Measurements from ENCODE around the gene PPM1N. TPM values are rescaled to one million over a fixed set of nuclear protein-coding genes. Genes with fewer than 3 reads are reported as not detected.
A peak's percentile ranks its signal among the peaks of the same experiment; 100 is the strongest.

The PPM1N gene
- total and polyA plus RNA-seq, 2 of the 4 experiments (the other 2 are of a cell fraction), result 0.90 to 1.6 TPM

DNA sequence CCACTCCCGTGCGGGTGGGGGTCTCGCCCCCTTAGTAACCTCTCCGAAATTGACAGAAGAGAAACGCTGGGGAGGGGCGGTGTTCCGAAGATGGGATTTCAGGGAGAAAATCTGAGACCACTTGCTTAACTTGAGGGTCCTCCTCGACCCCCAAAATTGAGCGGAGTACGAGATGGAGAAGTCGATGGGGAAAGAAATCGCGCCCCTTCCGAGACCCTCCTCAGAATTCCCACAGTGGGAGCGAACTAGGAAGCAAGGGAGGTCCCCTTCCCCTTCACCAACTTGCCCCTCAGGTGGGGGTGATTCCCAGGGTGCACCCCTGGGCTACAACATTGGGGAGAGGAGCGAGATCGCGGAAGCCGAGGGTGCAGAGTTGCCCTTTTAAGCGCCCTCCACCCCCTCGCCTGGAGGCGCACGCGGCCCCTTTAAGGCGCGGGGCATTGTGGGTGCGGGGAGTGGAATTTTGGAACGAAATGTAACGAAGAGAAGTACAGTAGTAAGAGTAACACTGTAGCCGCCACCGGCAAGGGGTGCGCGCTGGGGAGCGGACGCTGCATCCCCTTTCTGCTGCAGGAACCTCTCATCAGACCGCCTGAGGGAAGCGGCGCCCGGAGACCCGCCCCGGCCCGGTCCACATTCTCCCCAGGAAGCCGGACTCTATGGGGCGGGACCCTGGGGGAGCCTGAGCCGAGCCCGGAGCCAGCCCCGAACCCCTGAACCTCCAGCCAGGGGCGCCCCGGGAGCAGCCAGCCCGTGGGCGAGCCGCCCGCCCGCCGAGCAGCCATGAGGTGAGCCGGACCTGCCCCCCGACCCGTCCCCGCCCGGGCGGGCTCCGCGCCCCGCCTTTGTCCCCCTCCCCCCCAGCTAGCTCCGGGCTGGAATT, 9.0 kb downstream of the PPM1N start, which contains the start of gene VASP:
Gene VASP, plus strand, starts transcription at position 491 of the 883 bp plus-strand sequence. Its CDS starts 293 bp downstream, at position 784.
- peak within 1 kb of the TSS; percentile 97 for H3K18ac ChIP-seq (ENCODE audit: low read depth, low read length)
- in situ Hi-C loops (cut with MboI; ENCODE audit: low sequenced_read_pairs) (no loop called here), intact Hi-C loops (cut with micrococcal nuclease) (loop anchor here (5.0 kb wide), 2 partner anchors 135 to 185 kb away; partner anchors contain the start of genes QPCTL and SNRPD2), dilution Hi-C loops (cut with HindIII; ENCODE audit: low sequenced_read_pairs, unreplicated experiment) (no loop called here)
- peak within 1 kb of the TSS; percentile 94 for H3K27ac ChIP-seq (ENCODE audit: insufficient read depth, low read length)
- peaks cover 0 to 47% of the 10 kb centered on the region in 2 experiments; a peak in 2 of 4 replicates for H3K79me1 ChIP-seq (ENCODE audit: low read depth in 1 of 2, low read length in 2 of 2)
- peak within 1 kb of the TSS; percentile 98 for H3K4me2 ChIP-seq (ENCODE audit: low read depth, low read length)
- peaks cover 11% of the 10 kb centered on the region for H3K4me1 ChIP-seq (ENCODE audit: control insufficient read depth, insufficient read depth, low read length)
- H3K9ac ChIP-seq (ENCODE audit: low read depth, low read length), result peak within 1 kb of the TSS; percentile 100
- H4K8ac ChIP-seq (ENCODE audit: low read depth in 2 of 2, low read length in 2 of 2), result peak within 1 kb of the TSS; percentile 97 to 99
- peaks cover 4% of the 10 kb centered on the region; the same call in 1 of the 2 replicates for H3K36me3 ChIP-seq (ENCODE audit: control insufficient read depth, insufficient read depth, low read length)
- peak within 1 kb of the TSS; percentile 100 for H2AK5ac ChIP-seq (ENCODE audit: low read depth, low read length)
- H2BK20ac ChIP-seq (ENCODE audit: low read depth, low read length), result peak within 1 kb of the TSS; percentile 89
- peak within 1 kb of the TSS; percentile 95 for H2BK5ac ChIP-seq (ENCODE audit: low read depth, low read length, poor library complexity, severe bottlenecking)
- BruUV-seq (replicated peaks), result TSS peak; percentile 30
- 0% methylated on average over 7 of the region's 65 CpGs; no CpG with 5 or more reads in 1 of the 2 experiments for WGBS, 2 experiments (ENCODE audit: extremely low coverage in 2 of 2, insufficient read length in 1 of 2)
- peaks cover 34% of the 10 kb centered on the region for H4K20me1 ChIP-seq (ENCODE audit: insufficient read depth, low read length)
- ChIA-PET CTCF (no interaction called here), POLR2A (ENCODE audit: unreplicated experiment) (interaction anchor here (0.6 kb wide), 1 partner anchor 22 kb away, joined by 3 read pairs; no protein-coding TSS in a partner anchor)
- H2BK120ac ChIP-seq (ENCODE audit: low read depth, low read length), result peak within 1 kb of the TSS; percentile 95
- H3K27me3 ChIP-seq (ENCODE audit: control insufficient read depth, insufficient read depth, low read length), result no peaks in the 10 kb centered on the region
- H3K9me3 ChIP-seq (ENCODE audit: control insufficient read depth, insufficient read depth, low read length), result no peaks in the 10 kb centered on the region
- DNase-seq (peak; percentile 77), ATAC-seq (ENCODE audit: low read depth) (peak; percentile 56)
- H3K4ac ChIP-seq (ENCODE audit: low read depth, low read length), result peak within 1 kb of the TSS; percentile 96
- H2AK9ac ChIP-seq (replicated peaks; ENCODE audit: low read depth, low read length, poor library complexity), result peak within 1 kb of the TSS; percentile 100
- H3K14ac ChIP-seq (replicated peaks; ENCODE audit: low read depth, low read length), result peak within 1 kb of the TSS; percentile 99
- peak within 1 kb of the TSS; percentile 92 for H3K4me3 ChIP-seq (ENCODE audit: insufficient read depth, low read depth, low read length)
- H3K9me1 ChIP-seq (ENCODE audit: insufficient read depth, low read length), result peaks cover 17% of the 10 kb centered on the region
- peak within 1 kb of the TSS; percentile 98 for H3K56ac ChIP-seq (ENCODE audit: extremely low read depth, insufficient read depth, low read length)
- peak within 1 kb of the TSS; percentile 99 for H4K5ac ChIP-seq (ENCODE audit: low read depth, low read length)
- H3K23ac ChIP-seq (ENCODE audit: low read depth, low read length), result peak within 1 kb of the TSS; percentile 99
- H2BK15ac ChIP-seq (ENCODE audit: low read depth, low read length), result peak within 1 kb of the TSS; percentile 93
- H4K91ac ChIP-seq (ENCODE audit: insufficient read depth, low read depth, low read length), result peak within 1 kb of the TSS; percentile 94
- TF ChIP-seq MAZ (IDR thresholded peaks at IDR 0.05; ENCODE audit: borderline replicate concordance, low read depth, low read length), result peak; percentile 72
- no peak for TF ChIP-seq RCOR1 (IDR thresholded peaks at IDR 0.05; ENCODE audit: insufficient replicate concordance, low read length)
- TF ChIP-seq CHD1 (IDR thresholded peaks at IDR 0.05; ENCODE audit: low read depth, low read length), result 0 out of 2 replicates have a peak, but pooled peaks have one; percentile 7
- 0 out of 2 replicates have a peak, but pooled peaks have one; percentile 13 for TF ChIP-seq BHLHE40 (IDR thresholded peaks at IDR 0.05; ENCODE audit: low read depth, low read length)
- peak; percentile 97 for TF ChIP-seq POLR2A (IDR thresholded peaks at IDR 0.05; ENCODE audit: low read depth, low read length)
- TF ChIP-seq, protein P1, sequence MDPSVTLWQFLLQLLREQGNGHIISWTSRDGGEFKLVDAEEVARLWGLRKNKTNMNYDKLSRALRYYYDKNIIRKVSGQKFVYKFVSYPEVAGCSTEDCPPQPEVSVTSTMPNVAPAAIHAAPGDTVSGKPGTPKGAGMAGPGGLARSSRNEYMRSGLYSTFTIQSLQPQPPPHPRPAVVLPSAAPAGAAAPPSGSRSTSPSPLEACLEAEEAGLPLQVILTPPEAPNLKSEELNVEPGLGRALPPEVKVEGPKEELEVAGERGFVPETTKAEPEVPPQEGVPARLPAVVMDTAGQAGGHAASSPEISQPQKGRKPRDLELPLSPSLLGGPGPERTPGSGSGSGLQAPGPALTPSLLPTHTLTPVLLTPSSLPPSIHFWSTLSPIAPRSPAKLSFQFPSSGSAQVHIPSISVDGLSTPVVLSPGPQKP (IDR thresholded peaks at IDR 0.05; ENCODE audit: borderline replicate concordance, low read depth, low read length), result no peak
- peak within 1 kb of the TSS; percentile 98 for H2AFZ ChIP-seq (replicated peaks; ENCODE audit: low read length, poor library complexity)
